ENCODE results near the gene ZNF655. TPM values are rescaled to one million over a fixed set of nuclear protein-coding genes. Genes with fewer than 3 reads are reported as not detected.
"Not testable (repeated sequence)": the region's sequence is repeated elsewhere in the genome, so short reads cannot be mapped to it uniquely, and the experiment has no call there.

The ZNF655 gene
- total and polyA plus RNA-seq, 2 experiments from 2014 or later, result 36.5 to 70.0 TPM

DNA sequence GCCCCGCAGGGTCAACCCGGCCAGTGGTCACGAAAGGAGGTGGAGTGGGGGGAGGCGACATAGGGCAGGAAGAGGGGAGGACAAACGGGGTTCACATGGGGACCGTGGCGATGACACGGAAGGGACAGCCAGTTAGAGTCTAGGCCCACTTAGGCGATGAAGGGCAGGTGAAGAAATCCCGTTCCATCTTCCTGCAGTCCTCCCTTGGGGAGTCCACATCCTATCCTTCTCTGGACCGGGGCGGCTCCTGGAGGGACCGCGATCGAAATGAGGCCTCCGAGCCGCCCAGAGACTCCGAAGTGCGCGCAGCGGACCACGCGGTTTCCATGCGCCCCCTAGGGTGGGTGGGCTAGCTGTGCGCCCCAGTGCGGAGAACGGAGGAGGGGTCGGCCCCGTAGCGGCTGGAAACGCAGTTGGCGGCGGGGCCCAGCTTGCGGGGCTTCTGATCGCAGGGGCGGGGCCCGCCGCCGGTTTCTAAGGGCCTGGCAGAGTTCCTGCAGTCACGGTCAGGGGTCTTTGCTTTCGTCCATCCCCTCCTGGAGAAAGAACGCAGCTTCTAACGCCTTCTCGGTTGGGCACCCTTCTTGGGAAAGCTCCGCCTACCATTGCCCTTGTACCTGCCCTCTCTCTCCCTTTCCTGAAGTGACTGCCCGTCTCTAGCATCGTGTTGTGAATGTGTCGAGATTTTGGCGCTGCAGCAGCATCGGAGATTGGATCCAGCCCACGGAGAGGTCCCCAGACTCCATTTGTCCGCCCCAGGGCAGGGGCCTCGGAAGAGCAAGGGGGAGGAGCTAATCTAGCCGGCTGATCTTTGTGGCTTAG lies 21.7 kb downstream of the ZNF655 start:
- in situ Hi-C loops (cut with MboI), result no loop called here
- Histone ChIP-seq H3K9me2 (ENCODE audit: insufficient read depth) (no peaks in the 10 kb centered on the region), H3K9me3 (ENCODE audit: low read depth) (no peaks in the 10 kb centered on the region), H3K4me2 (ENCODE audit: unreplicated experiment) (peak overlapping the region; percentile 92), H3K9ac (peak overlapping the region; percentile 66), H3K79me2 (ENCODE audit: insufficient read depth) (no peaks in the 10 kb centered on the region), H4K20me1 (ENCODE audit: insufficient read depth) (no peaks in the 10 kb centered on the region), H3K4me3 (peak overlapping the region; percentile 77), H3K4me1 (ENCODE audit: insufficient read depth) (no peaks in the 10 kb centered on the region), H3K36me3 (ENCODE audit: low read depth) (no peaks in the 10 kb centered on the region), H3K27me3 (replicated peaks; ENCODE audit: insufficient read depth) (no peaks in the 10 kb centered on the region), H2AFZ (peak overlapping the region; percentile 88), H3F3A (ENCODE audit: insufficient read depth) (peaks cover 41% of the 10 kb centered on the region), H3K27ac (no peak overlapping the region)
- DNase-seq, result peak; percentile 59
- 2 to 3% methylated on average over 51 to 54 of the region's 54 CpGs for WGBS, 2 experiments (ENCODE audit: low coverage in 1 of 2, low lambda C conversion rate in 2 of 2, missing lambda C conversion rate in 2 of 2)
- TF ChIP-seq EZH2phosphoT487 (IDR thresholded peaks at IDR 0.05; ENCODE audit: insufficient read depth, low read depth) (no peak), EZH2 (IDR thresholded peaks at IDR 0.05; ENCODE audit: insufficient read depth, poor library complexity, severe bottlenecking) (no peak)

GRCh38 chr7:99580778-99581332 lies 22.4 kb downstream of the ZNF655 start:
- DNase-seq; H3K4me1 ChIP-seq (ENCODE audit: insufficient read depth); H3K27ac ChIP-seq; H3K9me2 ChIP-seq (ENCODE audit: insufficient read depth); in situ Hi-C loops (cut with MboI); H4K20me1 ChIP-seq (ENCODE audit: insufficient read depth); H3K9me3 ChIP-seq (ENCODE audit: low read depth); H3K79me2 ChIP-seq (ENCODE audit: insufficient read depth); H3K36me3 ChIP-seq (ENCODE audit: low read depth); H3K27me3 ChIP-seq (replicated peaks; ENCODE audit: insufficient read depth): not testable (repeated sequence)
- 44 to 48% methylated on average over 4 of the region's 4 CpGs for whole genome bisulfite sequencing, 2 experiments (ENCODE audit: low coverage in 1 of 2, low lambda C conversion rate in 2 of 2, missing lambda C conversion rate in 2 of 2)
- Histone ChIP-seq H2AFZ (peak overlapping the region; percentile 88), H3K9ac (peak overlapping the region; percentile 66), H3K4me3 (peak overlapping the region; percentile 77), H3K4me2 (ENCODE audit: unreplicated experiment) (peak overlapping the region; percentile 92), H3F3A (ENCODE audit: insufficient read depth) (peaks cover 34% of the 10 kb centered on the region)

DNA sequence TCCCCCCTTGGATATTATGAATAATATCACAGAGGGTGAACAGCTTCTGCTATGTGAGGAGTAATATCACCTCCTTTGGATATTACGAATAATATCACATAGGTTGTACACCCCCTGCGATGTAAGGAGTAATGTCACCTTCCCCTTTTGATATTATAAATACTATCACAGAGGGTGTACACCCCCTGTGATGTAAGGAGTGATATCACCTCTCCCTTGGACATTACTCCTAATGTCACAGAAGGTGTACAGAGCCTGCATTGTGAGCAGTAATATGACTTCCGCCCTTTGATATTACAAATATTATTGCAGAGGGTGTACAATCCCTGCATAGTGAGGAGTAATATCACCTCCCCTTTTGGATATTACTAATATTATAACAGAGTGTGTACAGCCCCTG lies 30.4 kb downstream of the ZNF655 start:
- Histone ChIP-seq H3K79me2 (ENCODE audit: insufficient read depth) (no peaks in the 10 kb centered on the region), H3K9me2 (ENCODE audit: insufficient read depth) (no peaks in the 10 kb centered on the region), H3K27me3 (replicated peaks; ENCODE audit: insufficient read depth) (no peaks in the 10 kb centered on the region), H3K9ac (no peak overlapping the region), H3K27ac (no peak overlapping the region), H3F3A (ENCODE audit: insufficient read depth) (no peaks in the 10 kb centered on the region), H2AFZ (no peak overlapping the region), H3K36me3 (ENCODE audit: low read depth) (no peaks in the 10 kb centered on the region), H3K4me2 (ENCODE audit: unreplicated experiment) (no peak overlapping the region), H3K9me3 (ENCODE audit: low read depth) (no peaks in the 10 kb centered on the region), H3K4me1 (ENCODE audit: insufficient read depth) (no peaks in the 10 kb centered on the region), H3K4me3 (no peak overlapping the region), H4K20me1 (ENCODE audit: insufficient read depth) (no peaks in the 10 kb centered on the region)
- DNase-seq, result no peak
- in situ Hi-C loops (cut with MboI), result no loop called here
- 85 to 86% methylated on average over 3 of the region's 3 CpGs for WGBS, 2 experiments (ENCODE audit: low coverage in 1 of 2, low lambda C conversion rate in 2 of 2, missing lambda C conversion rate in 2 of 2)
- TF ChIP-seq EZH2phosphoT487 (IDR thresholded peaks at IDR 0.05; ENCODE audit: insufficient read depth, low read depth), result no peak
- TF ChIP-seq EZH2 (IDR thresholded peaks at IDR 0.05; ENCODE audit: insufficient read depth, poor library complexity, severe bottlenecking), result no peak

DNA sequence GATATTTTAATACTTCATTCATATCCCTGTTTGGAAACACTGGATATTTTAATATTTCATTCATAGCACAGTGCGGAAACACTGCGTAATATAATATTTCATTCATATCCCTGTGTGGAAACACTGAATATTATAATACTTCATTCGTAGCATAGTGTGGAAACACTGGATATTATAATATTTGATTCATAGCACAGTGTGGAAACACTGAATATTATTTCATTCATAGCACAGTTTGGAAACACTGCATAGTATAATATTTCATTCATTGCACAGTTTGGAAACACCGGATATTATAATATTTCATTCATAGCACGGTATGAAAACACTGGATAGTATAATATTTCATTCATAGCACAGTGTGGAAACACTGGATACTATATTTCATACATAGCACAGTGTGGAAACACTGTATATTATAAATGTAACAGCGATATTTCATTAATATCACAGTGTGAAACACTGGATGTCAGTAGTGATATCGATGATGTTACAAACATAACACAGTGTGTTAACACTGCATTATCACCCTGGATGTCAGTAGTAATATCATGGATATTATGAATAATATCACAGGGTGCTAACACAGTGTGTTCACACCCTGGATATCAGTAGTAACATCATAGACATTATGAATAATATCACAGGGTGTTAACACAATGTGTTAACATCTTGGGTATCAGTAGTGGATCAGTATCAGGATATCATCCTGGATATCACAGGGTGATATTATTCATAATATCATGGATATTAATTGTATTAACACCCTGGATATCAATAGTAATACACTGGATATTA lies 36.7 kb downstream of the ZNF655 start:
- Histone ChIP-seq H3K4me1 (ENCODE audit: insufficient read depth) (no peaks in the 10 kb centered on the region), H3K79me2 (ENCODE audit: insufficient read depth) (no peaks in the 10 kb centered on the region), H3F3A (ENCODE audit: insufficient read depth) (no peaks in the 10 kb centered on the region), H3K9me3 (ENCODE audit: low read depth) (no peaks in the 10 kb centered on the region), H3K4me3 (no peak overlapping the region), H3K4me2 (ENCODE audit: unreplicated experiment) (no peak overlapping the region), H3K9ac (no peak overlapping the region), H3K27ac (no peak overlapping the region), H3K27me3 (replicated peaks; ENCODE audit: insufficient read depth) (no peaks in the 10 kb centered on the region), H3K9me2 (ENCODE audit: insufficient read depth) (no peaks in the 10 kb centered on the region), H2AFZ (no peak overlapping the region), H3K36me3 (ENCODE audit: low read depth) (no peaks in the 10 kb centered on the region), H4K20me1 (ENCODE audit: insufficient read depth) (no peaks in the 10 kb centered on the region)
- in situ Hi-C loops (cut with MboI), result no loop called here
- TF ChIP-seq EZH2 (IDR thresholded peaks at IDR 0.05; ENCODE audit: insufficient read depth, poor library complexity, severe bottlenecking) (no peak), EZH2phosphoT487 (IDR thresholded peaks at IDR 0.05; ENCODE audit: insufficient read depth, low read depth) (no peak)
- no peak for DNase-seq
- WGBS, 2 experiments (ENCODE audit: low coverage in 1 of 2, low lambda C conversion rate in 2 of 2, missing lambda C conversion rate in 2 of 2), result 58 to 61% methylated on average over 7 of the region's 7 CpGs

All from GM23248 (cell line).